ENCODE results near the gene BIRC7. TPM values are rescaled to one million over a fixed set of nuclear protein-coding genes. Genes with fewer than 3 reads are reported as not detected.

Gene BIRC7
- total RNA-seq, 1 donor from 2014 or later = not detected

- no peak for DNase-seq
Observed at GRCh38 chr20:63226042-63226943, 9.4 kb upstream of the BIRC7 start.

DNA sequence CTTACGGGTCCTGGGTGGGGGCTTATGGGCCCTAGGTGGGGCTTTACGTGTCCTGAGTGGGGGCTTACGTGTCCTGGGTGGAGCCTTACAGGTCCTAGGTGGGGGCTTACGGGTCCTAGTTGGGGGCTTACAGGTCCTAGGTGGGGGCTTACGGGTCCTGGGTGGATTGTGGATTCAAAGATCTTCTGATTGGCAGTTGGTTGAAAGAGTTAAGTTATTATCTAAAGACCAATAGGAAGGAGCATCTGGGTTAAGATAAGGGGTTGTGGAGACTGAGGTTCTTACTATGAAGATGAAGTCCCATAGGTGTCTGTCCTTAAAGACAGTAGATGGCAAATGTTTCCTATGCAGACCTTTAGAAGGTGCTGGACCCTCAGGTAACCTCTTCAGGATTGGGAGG, 8.4 kb upstream of the BIRC7 start:
- no peak for DNase-seq

DNA sequence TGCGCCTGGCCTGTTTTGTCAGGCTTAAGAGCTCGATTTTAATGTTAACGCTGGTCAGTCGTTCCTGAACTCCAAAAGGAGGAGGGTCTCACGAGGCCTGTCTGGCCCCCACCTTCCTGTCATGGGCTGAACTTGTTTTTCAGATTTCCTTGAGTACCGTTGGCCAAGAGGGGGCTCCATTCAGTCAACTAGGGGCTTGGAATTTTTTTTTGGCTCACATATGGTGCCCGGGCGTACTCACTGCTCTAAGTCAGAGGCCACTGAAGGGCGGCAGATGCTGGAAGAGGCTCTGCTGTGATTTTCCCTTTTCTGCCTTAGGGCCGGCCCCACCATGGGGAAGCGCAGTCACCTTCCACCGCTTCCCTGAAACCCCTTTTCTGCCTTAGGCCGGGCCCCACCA, 6.9 kb upstream of the BIRC7 start:
- peak; percentile 45 for DNase-seq

DNA sequence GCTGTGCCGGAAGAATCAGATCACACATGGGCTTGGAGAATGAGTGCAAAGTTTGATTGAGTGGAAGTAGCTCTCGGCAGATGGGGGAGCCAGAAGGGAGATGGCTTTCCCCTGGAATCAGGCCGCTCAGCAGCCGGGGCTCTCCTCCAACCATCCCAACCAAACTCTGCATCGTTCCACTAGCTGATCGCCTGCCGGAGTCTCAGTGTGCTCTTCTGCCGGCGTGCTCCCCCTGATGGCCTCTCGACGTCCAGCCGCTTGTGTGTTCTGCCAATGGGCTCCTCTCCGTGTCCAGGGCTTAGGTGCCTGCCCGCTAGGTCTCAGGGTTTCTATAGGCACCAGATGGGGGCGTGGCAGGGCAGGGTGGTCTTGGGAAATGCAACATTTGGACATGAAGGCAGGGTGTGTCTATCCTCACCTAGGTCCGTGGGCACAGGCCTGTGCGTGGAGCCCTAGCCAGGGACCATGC, 4.9 kb upstream of the BIRC7 start:
- DNase-seq = peak; percentile 38

DNA sequence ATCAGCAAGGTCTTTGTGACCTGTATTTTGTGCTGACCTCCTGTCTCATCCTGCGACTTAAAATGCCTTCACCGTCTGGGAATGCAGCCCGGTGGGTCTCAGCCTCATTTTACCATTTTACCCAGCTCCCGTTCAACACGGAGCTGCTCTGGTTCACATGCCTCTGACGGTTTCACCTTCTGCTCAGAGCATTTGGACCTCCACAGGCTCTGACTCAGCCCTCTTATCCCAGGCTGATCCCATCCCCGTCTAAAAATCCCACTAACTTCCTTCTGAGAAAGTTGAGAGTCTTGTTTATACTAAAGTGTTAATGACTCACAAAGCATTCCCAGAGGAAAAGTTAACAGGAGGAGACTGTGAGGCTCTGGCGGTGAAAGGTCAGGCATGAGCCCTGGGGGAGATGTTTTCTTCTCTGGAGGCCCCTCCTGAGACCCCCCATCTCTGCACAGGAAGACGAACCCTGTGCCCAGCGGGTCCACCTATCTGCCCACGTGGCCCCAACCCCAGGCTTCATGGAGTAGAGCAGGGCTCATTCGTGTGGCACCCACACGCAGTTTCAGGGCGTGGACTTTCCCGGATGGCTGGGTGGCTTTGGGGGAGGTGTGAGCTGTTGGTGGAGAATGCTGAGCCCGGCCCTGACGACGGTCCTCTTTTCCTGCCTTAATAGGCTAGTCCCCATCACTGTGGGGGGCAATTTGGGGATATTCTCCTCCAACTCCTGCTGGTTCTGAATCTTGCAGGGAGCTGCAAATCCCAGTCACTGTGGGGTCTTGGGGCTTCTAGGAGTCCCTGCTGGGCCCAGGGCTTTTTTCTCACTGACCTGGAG, 3.3 kb upstream of the BIRC7 start:
- no peak for DNase-seq

DNA sequence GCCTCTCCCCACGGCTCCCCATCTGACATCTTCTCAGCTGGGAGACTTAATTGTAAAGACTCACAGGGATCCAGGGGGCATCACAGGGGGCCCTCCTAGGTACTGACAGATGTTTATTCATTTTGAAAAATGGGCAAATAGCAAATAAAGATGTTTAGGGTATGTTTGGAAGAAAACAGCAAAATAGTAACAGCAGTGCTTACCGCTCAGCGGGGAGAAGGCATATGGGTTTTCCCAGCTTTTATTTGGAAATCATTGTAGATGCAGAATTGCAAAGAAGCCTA, 2.7 kb upstream of the BIRC7 start:
- DNase-seq = no peak

DNA sequence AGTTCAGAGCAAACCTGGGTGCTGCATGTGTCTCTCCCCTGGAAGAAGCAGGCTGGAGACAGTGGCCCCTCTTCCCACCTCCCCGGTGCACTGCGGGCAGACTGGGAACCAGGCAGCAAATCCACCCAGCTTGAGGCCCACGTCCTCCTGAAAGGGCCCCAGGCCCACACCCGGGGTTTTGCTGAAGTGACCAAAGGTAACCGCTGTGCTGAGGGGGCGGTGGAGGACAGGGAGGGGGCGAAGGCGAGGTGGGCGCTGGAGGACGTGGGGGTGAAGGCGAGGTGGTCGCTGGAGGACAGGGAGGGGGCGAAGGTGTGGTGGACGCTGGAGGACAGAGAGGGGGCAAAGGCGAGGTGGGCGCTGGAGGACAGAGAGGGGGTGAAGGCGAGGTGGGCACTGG, 1.8 kb upstream of the BIRC7 start:
- no peak for DNase-seq

- DNase-seq = no peak
Observed at GRCh38 chr20:63234693-63235398, 859 bp upstream of the BIRC7 start.

GRCh38 chr20:63236116-63236837, 572 bp downstream of the BIRC7 start:
- no peak for DNase-seq

- DNase-seq = no peak
Observed at GRCh38 chr20:63238031-63238430, 2.3 kb downstream of the BIRC7 start.

DNA sequence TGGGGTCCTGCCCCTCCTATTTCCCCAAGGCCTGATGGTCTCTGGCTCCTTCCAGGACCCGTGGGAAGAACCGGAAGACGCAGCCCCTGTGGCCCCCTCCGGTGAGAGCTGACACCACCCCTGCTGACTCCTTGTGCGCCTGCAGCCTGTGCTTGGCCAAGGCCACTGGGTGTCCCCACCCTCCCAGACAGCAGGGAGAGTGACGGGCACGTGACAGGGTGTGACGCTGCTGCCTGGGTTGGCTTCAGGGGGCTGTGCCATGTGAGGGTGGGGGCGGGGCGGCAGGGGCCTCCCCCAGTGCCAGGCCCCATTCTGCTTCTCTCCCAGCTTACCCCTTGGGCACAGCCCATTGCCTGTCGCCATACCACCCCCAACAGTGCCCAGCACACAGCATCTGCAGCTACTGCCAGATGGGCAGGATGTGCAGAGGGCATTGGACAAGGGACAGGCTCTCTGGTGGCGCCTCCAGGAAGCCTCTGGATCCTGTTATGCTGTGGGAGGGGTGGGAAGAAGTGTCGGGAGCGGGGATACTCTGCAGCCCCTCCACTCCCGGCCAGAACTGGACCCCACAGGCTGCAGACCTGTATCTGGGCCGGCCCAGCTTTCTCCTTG, 2.9 kb downstream of the BIRC7 start:
- DNase-seq = no peak

GRCh38 chr20:63239431-63239830, 3.7 kb downstream of the BIRC7 start:
- no peak for DNase-seq

GRCh38 chr20:63240004-63240403, 4.3 kb downstream of the BIRC7 start:
- DNase-seq = no peak

GRCh38 chr20:63241272-63241671, 5.6 kb downstream of the BIRC7 start:
- DNase-seq = no peak

DNA sequence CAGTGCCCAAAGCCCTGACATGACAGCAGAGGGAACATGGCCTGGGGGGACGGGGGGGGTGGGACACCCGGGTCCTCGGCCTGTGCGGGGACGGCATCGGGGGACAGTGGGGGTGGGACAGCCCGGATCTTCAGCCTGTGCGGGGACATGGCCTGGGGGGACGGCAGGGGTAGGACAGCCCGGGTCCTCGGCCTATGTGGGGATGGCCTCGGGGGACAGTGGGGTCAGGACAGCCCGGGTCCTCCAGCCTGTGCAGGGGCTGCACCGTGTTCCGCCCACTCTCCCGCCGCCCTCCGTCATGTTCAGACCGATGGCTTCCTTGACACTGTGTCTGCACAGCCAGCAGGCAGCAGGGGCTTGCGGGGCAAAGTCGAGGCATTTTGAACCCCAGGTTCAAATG, 7.0 kb downstream of the BIRC7 start:
- no peak for DNase-seq

- no peak for DNase-seq
Observed at GRCh38 chr20:63243604-63244247, 8.0 kb downstream of the BIRC7 start.

GRCh38 chr20:63244468-63244867, 8.8 kb downstream of the BIRC7 start:
- DNase-seq = no peak

GRCh38 chr20:63246490-63247288, 11.0 kb downstream of the BIRC7 start:
- DNase-seq = no peak

DNA sequence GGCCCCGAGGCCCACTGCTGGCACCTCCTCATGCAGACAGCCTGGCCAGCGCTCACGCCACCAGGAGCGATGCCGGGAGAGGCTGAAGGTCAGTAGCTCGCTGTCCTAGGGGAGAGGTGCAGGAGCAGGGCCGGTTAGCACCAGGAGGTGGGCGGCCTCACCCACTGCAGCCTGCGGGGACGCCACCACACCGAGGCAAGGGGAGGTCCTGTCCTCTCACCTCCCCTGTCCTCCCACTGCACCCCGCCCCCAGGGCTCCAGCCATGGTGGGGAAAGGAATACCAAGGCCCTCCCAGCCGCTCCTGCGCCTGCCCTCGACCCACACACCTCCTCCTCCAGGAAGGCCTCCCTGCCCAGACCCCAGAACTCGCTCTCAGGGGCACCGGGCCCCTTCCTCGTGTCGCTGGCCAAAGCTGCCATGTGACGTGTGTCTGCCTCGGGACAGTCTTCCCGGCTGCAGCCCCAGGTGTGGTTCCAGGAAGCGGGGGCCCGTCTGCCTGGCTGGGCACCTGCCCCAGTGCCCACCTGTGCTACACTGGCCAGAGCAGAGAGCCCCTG, 12.0 kb downstream of the BIRC7 start:
- DNase-seq = no peak

Data from skin of body (tissue), 2 donors.